IMR-90 (cell line): ENCODE results near the gene MAFF.

ENCODE experiments used
- BHLHE40 ChIP-seq: fragments of 150-350 bp; IDR thresholded peaks from 2 replicates; pipeline ENCODE4 v1.6.1; 2016; ENCODE audit warnings: mild to moderate bottlenecking, low read depth, low read length
- CHD1 ChIP-seq: IDR thresholded peaks from 2 replicates; pipeline ENCODE4 v1.6.1; 2012; ENCODE audit warnings: low read depth, low read length, improper control_type of control experiment
- FOS ChIP-seq: fragments of 150-350 bp; IDR thresholded peaks from 2 replicates; pipeline ENCODE4 v1.6.1; 2016; ENCODE audit warnings: low read depth, low read length
- MAFK ChIP-seq: IDR thresholded peaks from 2 replicates; pipeline ENCODE4 v1.6.1; 2012; ENCODE audit warnings: low read depth, low read length, improper control_type of control experiment
- MXI1 ChIP-seq: IDR thresholded peaks from 2 replicates; pipeline ENCODE4 v1.6.1; 2012; ENCODE audit warnings: low read depth, mild to moderate bottlenecking, low read length, moderate library complexity, borderline replicate concordance
- NFE2L2 ChIP-seq: fragments of 150-350 bp; IDR thresholded peaks from 2 replicates; pipeline ENCODE4 v1.6.1; 2016; ENCODE audit warnings: low read depth, mild to moderate bottlenecking, low read length
- POLR2A ChIP-seq: IDR thresholded peaks from 2 replicates; pipeline ENCODE4 v1.6.1; 2012; ENCODE audit warnings: mild to moderate bottlenecking, low read depth, low read length
- RFX5 ChIP-seq: IDR thresholded peaks from 2 replicates; pipeline ENCODE4 v1.8.0; 2012; ENCODE audit warnings: low read depth, mild to moderate bottlenecking, low read length, moderate library complexity
- SMC3 ChIP-seq: fragments of 150-350 bp; IDR thresholded peaks from 2 replicates; pipeline ENCODE4 v1.6.1; 2016; ENCODE audit warnings: low read depth, mild to moderate bottlenecking, antibody characterized with exemption, low read length, moderate library complexity
- TF ChIP-seq, protein P1 (sequence below): conservative IDR thresholded peaks from 2 replicates; pipeline ENCODE4 v1.5.1; 2012; ENCODE audit warnings: mild to moderate bottlenecking, low read depth, low read length, improper control_type of control experiment
- TF ChIP-seq, protein P2 (sequence below): fragments of 150-350 bp; IDR thresholded peaks from 2 replicates; pipeline ENCODE4 v1.6.1; 2017; ENCODE audit warnings: mild to moderate bottlenecking, antibody characterized with exemption, low read length, low read depth
- TF ChIP-seq, protein P3 (sequence below): fragments of 150-350 bp; IDR thresholded peaks from 2 replicates; pipeline ENCODE4 v1.6.1; 2016; ENCODE audit warnings: low read depth, mild to moderate bottlenecking, low read length, moderate library complexity, borderline replicate concordance

DNA sequence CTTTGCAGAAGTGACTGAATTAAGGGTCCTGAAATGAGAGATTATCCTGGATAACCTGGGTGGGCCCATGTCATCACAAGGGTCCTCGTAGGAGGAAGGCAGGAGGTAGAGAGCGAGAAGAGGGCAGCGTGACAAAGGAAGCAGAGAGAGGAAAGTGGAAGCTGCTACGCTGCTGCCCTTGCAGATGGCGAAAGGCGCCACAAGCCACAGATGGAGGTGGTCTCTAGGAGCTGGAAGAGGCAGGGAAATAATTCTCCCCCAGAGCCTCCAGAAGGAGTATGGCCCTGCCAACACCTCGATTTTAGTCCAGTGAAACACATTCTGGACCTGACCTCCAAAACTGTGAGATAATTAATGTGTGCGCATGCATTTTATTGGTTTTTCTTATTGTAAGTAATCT, 57.6 kb downstream of the MAFF start:
- TF ChIP-seq, protein P1, sequence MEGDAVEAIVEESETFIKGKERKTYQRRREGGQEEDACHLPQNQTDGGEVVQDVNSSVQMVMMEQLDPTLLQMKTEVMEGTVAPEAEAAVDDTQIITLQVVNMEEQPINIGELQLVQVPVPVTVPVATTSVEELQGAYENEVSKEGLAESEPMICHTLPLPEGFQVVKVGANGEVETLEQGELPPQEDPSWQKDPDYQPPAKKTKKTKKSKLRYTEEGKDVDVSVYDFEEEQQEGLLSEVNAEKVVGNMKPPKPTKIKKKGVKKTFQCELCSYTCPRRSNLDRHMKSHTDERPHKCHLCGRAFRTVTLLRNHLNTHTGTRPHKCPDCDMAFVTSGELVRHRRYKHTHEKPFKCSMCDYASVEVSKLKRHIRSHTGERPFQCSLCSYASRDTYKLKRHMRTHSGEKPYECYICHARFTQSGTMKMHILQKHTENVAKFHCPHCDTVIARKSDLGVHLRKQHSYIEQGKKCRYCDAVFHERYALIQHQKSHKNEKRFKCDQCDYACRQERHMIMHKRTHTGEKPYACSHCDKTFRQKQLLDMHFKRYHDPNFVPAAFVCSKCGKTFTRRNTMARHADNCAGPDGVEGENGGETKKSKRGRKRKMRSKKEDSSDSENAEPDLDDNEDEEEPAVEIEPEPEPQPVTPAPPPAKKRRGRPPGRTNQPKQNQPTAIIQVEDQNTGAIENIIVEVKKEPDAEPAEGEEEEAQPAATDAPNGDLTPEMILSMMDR: no peak
- TF ChIP-seq POLR2A (no peak), CHD1 (no peak), NFE2L2 (no peak), MXI1 (no peak), RFX5 (no peak), MAFK (no peak), BHLHE40 (no peak), FOS (no peak), SMC3 (no peak)
- TF ChIP-seq, protein P2, sequence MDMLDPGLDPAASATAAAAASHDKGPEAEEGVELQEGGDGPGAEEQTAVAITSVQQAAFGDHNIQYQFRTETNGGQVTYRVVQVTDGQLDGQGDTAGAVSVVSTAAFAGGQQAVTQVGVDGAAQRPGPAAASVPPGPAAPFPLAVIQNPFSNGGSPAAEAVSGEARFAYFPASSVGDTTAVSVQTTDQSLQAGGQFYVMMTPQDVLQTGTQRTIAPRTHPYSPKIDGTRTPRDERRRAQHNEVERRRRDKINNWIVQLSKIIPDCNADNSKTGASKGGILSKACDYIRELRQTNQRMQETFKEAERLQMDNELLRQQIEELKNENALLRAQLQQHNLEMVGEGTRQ: no peak
- TF ChIP-seq, protein P3, sequence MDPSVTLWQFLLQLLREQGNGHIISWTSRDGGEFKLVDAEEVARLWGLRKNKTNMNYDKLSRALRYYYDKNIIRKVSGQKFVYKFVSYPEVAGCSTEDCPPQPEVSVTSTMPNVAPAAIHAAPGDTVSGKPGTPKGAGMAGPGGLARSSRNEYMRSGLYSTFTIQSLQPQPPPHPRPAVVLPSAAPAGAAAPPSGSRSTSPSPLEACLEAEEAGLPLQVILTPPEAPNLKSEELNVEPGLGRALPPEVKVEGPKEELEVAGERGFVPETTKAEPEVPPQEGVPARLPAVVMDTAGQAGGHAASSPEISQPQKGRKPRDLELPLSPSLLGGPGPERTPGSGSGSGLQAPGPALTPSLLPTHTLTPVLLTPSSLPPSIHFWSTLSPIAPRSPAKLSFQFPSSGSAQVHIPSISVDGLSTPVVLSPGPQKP: no peak
